ENCODE measurements around the gene SUPT5H.
A peak's percentile ranks its signal among the peaks of the same experiment; 100 is the strongest.
"Not testable (repeated sequence)": the region's sequence is repeated elsewhere in the genome, so short reads cannot be mapped to it uniquely, and the experiment has no call there.

The SUPT5H gene

GRCh38 chr19:39469036-39469435 is 23.7 kb downstream of the SUPT5H start:
- no peak for DNase-seq

- DNase-seq: no peak
These were observed 24.2 kb downstream of the SUPT5H start for GRCh38 chr19:39469567-39469966.

DNA sequence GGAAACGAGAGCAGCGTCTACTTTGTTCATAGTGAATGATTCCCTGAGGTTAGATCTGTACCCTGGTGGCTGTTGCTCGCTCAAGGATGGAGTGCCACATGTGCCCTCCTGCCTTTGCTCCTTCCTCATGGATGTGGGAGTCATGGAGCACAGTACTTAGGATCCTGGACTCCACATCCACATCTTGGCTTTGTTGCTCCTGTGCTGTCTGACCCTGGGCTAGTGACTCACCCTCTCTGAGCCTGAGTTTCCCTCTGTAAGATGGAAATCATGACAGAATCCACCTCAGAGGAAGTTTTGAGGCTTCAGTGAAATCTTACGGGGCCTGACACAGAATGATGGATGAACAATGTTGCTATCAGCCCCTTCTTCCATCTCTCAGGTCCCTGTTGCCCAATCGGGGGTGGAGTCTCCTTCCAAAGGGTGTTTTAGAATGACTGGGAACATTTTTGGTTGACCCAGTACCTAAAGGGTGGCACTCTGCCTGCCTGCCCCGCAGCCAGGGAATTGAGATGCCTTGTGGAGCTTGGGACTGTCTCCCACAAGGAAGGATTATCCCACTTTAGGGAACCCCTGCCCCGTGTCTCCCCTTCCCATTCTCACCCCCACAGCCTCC is 25.4 kb downstream of the SUPT5H start:
- no peak for DNase-seq

DNA sequence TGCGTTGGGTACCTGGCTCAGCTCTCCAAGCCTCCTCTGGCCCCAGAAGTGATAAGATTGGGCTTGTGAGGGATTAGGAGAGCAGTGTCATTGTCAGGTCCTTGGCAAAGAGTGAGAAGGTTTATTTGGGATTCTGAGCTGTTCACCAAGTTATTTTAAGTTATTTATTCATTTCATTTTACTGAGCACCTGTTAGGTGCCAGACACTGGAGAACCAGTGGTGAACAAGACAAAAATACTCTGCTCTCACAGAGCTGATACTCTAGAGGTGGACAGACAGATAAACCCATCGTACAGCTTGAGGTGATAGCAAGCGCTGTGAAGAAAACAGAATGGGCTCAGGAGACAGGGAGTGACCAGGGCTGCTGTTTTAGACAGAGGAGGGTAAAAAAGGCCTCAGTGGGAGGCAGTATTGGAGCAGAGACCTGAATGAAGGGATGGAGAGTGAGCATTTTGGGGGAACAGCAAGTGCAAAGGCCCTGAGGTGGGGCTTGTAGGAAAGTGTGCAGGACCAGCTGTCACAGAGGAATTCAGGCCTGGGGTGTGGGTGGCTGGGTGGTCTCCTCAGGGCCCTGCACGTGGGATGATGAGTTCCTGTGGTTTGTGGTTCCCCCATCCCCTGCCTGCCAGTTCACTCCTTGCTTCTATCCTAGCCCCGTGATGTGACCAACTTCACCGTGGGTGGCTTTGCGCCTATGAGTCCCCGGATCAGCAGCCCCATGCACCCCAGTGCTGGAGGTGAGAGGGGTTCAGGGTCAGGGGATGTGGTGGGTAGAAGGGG is 26.6 kb downstream of the SUPT5H start:
- no peak for DNase-seq

GRCh38 chr19:39472746-39473442 is 27.5 kb downstream of the SUPT5H start:
- no peak for DNase-seq

- DNase-seq: no peak
These were observed 28.1 kb downstream of the SUPT5H start for GRCh38 chr19:39473443-39473960.

DNA sequence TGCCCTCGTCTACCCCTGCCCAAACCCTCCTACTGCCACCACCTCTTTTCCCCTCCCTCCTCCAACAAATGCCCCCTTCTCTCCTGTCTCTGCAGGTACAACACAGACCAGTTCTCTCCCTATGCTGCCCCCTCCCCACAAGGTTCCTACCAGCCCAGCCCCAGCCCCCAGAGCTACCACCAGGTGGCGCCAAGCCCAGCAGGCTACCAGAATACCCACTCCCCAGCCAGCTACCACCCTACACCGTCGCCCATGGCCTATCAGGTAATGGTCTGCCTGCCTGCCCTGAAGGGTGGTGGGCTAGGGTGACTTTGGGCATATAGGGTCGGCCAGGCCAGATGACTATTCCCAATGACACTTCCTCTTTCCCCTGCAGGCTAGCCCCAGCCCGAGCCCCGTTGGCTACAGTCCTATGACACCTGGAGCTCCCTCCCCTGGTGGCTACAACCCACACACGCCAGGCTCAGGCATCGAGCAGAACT is 28.8 kb downstream of the SUPT5H start:
- no peak for DNase-seq

GRCh38 chr19:39475748-39476147 is 30.4 kb downstream of the SUPT5H start:
- no peak for DNase-seq

GRCh38 chr19:39479319-39479801 is 34.0 kb downstream of the SUPT5H start:
- not testable (repeated sequence) for DNase-seq

GRCh38 chr19:39479916-39480315 is 34.5 kb downstream of the SUPT5H start:
- DNase-seq: no peak

DNA sequence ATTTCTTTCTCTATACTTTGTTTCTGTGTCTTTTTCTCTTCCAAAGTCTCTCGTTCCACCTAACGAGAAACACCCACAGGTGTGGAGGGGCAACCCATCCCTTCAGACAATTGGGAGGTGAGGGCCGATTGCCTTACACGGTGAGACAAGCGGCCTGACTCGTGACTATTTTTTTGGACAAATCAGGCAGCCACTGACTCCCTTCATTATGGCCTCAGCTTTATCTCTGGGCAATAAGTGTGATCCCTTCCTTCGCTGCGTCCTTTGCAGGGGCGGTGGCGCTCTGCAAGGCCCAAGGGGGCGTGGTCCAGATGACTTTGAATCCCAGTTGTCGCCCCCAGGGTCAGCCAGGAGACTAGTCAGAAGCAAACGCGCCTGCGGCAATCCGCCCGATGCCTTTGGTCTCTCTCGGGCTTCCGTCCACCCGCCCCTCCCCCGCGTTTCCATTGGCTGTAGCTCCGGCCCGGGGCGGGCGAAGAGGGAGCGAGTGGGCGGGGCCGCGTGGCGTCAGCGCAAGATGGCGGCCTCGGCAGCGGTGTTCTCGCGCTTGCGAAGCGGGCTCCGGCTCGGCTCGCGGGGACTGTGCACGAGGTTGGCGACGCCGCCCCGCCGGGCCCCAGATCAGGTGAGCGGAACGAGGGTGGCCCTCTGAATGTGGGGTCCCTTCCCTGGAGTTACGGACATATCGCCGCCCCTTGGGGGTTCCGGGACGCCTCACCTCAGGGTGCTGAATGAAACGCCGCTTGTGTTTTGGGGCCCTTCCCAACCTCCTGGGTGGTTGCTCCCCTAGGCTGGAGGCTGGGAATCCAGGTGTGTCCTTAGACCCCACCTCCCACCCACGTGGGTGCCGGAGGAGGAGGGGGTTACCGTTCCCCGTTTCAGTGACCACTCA is 35.2 kb downstream of the SUPT5H start, which contains the start of gene TIMM50:
TIMM50 (plus strand) TSS at position 502 of the 892 bp plus-strand sequence; CDS start at position 518, 16 bp downstream.
- peak; percentile 91 for DNase-seq

DNA sequence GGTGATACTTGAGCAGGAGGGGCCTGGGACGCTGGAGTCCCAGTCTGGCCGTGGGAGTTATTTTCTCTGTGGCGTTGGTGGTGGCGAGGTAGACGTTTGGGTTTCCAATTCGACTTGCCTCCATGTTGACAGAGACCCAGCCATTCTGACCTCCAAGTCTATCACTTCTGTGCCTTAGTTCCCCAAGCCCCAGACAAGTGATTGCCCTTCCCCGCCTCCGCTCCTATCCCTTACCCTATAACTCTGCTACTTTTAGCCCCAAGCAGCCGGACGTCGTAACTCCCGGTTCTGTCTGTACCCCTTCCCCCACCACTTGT is 35.8 kb downstream of the SUPT5H start:
- DNase-seq: no peak

DNA sequence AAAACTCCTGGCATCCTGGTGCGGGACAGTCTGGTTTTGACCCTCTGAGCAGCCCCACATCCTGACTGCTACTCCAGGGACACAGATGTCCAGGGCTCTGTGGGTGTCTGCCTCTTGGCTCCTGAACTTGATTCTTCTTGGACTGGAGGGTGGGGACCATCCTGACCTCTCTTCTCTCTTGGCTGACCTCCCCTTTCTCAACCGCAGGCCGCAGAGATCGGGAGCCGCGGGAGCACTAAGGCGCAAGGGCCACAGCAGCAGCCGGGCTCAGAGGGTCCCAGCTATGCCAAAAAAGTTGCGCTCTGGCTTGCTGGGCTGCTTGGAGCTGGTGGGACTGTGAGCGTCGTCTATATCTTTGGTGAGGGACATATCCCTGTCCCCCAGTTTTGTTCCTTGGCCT is 36.3 kb downstream of the SUPT5H start:
- DNase-seq: no peak

DNA sequence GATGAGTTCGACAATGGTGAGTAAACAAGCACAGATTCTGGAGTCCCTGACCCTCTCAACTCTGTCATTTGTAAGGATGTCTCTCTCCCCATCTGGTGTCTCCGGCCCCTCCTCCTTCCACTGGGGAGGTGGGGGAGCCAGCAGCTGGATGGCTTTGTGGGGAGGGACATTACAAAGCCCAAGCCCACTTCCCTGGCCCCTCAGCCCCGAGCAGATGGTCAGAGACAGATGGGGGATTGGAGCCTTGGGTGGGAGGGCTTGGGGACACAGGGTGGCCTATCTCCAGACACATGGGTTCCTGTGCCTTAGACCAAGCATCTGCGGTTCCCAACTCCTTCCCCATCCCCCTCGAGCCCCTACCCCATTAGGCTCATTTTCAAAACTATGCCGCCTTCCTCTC is 37.8 kb downstream of the SUPT5H start:
- DNase-seq: no peak

DNA sequence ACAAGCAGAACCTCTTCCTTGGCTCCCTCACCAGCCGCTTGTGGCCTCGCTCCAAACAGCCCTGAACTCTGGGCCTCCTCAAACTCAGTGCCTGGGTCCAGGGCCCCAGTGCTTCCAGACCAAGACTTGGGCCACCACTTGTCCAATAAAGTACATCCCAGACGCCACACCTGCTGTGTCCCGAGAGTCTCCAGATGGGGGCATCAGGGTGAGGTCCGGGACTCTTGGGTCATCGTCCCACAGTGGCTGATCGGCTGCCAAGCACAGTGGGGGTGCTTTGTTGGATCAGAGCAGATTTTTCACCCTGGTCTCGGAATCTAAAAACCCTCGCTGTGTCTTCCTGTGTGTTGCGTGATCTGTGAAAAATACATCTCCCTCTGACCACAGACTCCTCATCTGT is 44.4 kb downstream of the SUPT5H start:
- DNase-seq: no peak

- no peak for DNase-seq
These were observed 46.8 kb downstream of the SUPT5H start for GRCh38 chr19:39492225-39492624.

GRCh38 chr19:39492788-39493187 is 47.4 kb downstream of the SUPT5H start:
- DNase-seq: no peak

- no peak for DNase-seq
These were observed 49.3 kb downstream of the SUPT5H start for GRCh38 chr19:39494661-39495060.

- DNase-seq: no peak
These were observed 50.7 kb downstream of the SUPT5H start for GRCh38 chr19:39496063-39496462.

GRCh38 chr19:39497701-39497995 is 52.3 kb downstream of the SUPT5H start:
- DNase-seq: no peak

GRCh38 chr19:39497996-39498797 is 52.8 kb downstream of the SUPT5H start:
- DNase-seq: peak; percentile 13

Measured in HCEC 1CT (cell line).